Posterior cingulate gyrus (tissue), 11 donors: Measurements from ENCODE around the gene TUNAR.
A peak's percentile ranks its signal among the peaks of the same experiment; 100 is the strongest.

Source experiments
- DNase-seq, 10 donors: peaks; one replicate each; pipeline versions ENCODE4 v3.0.0 to v3.0.0-alpha.2; 2020 to 2021; ENCODE audit warnings: mixed read lengths in 3 of 10
- intact Hi-C: fragments of 100-400 bp; cut with DNase I; formaldehyde crosslinking; loops from one replicate; pipeline ENCODE4 v1.15.1; 2023

Gene TUNAR

DNA sequence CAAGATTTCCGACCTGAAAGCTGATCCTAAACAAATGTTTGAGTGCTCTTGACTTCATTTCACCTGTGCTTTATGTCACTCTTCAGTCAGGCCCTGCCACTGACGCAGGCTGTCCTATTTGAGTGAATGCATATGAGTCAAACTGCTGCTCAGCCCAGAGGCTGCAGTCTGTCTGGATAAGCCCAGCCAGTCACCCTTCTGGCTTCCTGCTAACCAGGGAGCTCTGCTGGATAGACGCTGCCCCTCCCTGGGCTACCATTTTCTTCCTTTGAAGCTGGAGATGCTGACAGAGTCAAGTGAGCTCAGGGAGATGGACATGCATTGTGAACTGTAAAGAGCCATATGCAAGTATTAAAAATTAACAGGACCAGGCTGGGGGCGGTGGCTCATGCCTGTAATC is 5.1 kb upstream of the TUNAR start:
- DNase-seq = no peak
- intact Hi-C loops = no loop called here

- DNase-seq = no peak
- intact Hi-C loops = no loop called here
Measured at GRCh38 chr14:95872777-95873176, 3.9 kb upstream of the TUNAR start.

DNA sequence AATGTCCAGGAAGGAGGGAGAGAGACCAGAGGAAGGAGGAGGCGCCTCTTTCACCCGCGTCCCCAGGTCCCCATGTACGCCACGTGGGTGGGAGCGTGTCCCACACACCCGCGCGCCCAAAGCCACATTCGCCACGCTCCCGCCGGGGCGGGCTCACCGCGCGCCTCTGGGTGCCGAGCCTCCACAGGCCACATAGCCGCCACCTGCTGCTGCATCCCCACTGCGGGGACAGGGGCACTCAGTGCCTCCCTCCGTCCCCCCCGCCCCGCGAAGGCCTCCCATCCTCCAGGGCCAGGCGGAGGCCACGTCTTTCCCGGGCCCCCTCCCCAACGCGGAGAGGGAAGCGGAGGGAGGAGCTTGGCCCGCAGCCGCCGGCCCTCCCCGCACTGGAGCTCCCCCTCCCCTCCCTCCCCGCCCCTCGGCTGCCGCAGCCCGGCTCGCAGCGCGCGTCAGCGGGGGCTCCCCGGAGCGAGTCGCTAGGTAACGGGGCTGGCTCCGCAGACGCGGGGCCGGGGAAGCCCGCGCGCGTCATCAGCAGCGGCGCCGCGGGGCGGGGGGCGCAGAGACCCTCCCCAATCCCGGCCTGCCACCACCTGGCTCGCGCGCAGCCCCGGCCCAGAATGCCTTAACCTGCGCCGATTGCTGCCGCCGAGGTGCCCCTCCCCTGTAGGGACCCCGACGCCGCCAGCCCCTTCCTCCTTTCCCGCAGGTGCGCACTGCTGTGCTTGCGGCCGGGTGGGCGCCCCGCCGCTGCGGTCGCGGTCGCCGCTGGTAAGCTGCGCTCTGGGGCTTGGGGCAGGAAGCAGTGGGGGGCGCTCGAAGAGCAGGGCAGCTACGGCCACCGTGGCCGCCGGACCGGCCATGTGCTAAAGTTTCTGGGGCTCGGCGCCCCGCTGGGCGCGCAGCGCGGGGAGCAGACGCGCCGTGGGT is 536 bp upstream of the TUNAR start:
- peak in 2 of 10 donors; percentile 76 to 89 for DNase-seq
- intact Hi-C loops = no loop called here

GRCh38 chr14:95877633-95878032 is 1.0 kb downstream of the TUNAR start:
- DNase-seq = no peak
- intact Hi-C loops = no loop called here

GRCh38 chr14:95884377-95884776 is 7.7 kb downstream of the TUNAR start:
- intact Hi-C loops = no loop called here
- DNase-seq = no peak

- intact Hi-C loops = no loop called here
- no peak for DNase-seq
Measured at GRCh38 chr14:95885278-95885677, 8.6 kb downstream of the TUNAR start.

- DNase-seq = peak in 3 of 10 donors; percentile 21 to 79 (median 67)
Measured at GRCh38 chr14:95885866-95886265, 9.2 kb downstream of the TUNAR start.

GRCh38 chr14:95886366-95887056 is 9.9 kb downstream of the TUNAR start:
- peak in 3 of 10 donors; percentile 49 to 75 (median 72) for DNase-seq
- intact Hi-C loops = no loop called here

More at GRCh38 chr14:95885866-95886265, 9.2 kb downstream of the TUNAR start:
- intact Hi-C loops = no loop called here

DNA sequence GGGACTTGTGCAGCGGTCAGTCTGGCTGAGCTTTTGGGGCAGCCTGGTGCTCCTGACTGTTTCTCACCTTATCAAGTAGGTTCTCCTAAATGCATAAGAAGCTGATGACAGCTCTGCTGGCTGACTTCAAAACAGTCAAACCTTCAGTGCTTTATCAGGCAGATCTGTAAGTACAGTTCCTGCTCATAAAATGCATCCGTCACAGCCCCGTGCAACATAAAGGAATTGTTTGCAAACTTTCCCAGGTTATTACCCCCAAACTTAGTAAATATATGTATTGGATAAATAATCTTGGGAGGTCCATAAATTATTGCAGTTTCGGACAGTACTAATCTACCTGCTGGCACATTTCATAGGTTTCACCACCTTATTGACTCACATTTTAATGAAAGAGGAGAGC is 10.7 kb downstream of the TUNAR start:
- intact Hi-C loops = no loop called here

DNA sequence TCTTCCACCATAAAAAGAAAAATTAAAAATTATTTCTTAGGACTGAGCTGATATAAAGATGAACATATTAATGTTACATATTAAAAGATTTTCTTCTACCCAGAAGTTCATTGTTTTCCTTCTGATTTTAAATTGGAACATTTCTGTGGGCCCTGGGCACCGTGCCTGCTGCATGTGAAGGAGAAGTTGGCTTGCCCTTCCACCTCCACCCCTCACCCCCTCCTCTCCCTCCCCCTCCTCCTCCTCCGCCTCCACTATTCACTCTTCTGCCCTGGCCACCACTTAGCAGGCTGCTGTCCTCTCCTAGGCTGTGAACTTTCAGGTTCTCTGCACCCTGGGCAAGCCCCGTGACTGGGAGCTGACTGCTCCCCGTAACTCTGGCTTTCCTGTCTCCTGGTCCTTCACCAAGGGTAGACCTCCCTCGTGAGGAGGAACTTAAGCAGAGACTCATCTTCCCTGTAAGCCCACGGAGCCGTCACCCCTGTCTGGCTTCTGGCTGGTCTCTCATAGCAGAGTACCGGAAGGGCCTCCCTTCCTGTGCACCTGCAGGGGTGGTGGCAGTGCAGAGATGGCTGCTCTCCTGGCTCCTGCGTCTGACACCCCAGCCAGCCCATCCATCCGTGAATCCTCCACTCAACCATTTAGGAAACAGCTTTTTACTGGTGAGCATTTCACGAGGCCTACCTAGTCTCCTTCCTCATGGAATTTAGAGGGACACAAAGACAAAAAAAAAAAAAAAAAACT is 12.8 kb downstream of the TUNAR start:
- intact Hi-C loops = no loop called here
- no peak for DNase-seq

More for the DNA sequence above, 10.7 kb downstream of the TUNAR start:
- DNase-seq = no peak

GRCh38 chr14:95891742-95892141 is 15.1 kb downstream of the TUNAR start:
- intact Hi-C loops = no loop called here
- peak in 1 of 10 donors; percentile 64 for DNase-seq

DNA sequence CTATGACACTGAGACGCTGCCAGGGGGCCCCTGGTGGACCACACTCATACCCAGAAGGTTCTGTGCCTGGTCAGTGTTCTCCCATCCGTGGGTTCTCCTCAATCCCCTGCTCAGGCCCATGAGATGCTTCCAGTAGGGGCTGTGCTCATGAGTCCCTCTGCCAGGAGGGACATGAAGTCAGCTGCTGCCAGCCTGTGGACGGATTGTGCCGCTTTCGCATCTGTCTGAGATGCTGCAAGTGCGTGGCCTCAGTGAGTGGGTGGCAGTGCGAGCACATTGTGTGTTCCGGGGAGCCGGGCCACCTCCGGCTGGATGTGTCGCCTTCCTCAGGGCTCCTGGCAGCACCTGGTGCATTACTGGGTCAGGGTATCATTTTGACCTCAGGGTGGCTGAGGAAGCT is 15.5 kb downstream of the TUNAR start:
- intact Hi-C loops = no loop called here
- peak in 6 of 10 donors; percentile 30 to 91 (median 67) for DNase-seq

GRCh38 chr14:95895720-95896119 is 19.1 kb downstream of the TUNAR start:
- intact Hi-C loops = no loop called here
- no peak for DNase-seq

- intact Hi-C loops = no loop called here
- DNase-seq = no peak
Measured at GRCh38 chr14:95896498-95897135, 20.0 kb downstream of the TUNAR start.

DNA sequence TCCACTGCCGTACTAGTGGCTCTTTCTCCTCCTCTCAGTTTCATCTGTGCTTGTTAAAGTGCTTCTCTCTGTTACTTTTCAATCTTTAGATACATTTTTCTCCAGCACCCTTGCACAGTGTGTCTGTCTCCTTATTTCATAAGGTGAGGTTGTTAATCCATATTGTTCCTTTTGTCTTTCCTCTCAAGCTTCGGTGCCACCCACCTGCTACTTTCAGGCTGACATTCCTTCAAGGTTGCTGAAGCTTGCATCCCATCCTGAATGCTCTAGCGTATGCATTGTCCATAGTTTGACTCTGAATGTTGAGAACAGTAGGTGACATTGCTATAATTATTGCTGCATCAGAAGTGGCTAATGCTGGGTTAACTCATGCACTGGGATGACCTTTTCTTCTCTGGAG is 20.6 kb downstream of the TUNAR start:
- intact Hi-C loops = no loop called here
- no peak for DNase-seq

- DNase-seq = no peak
- intact Hi-C loops = no loop called here
Measured at GRCh38 chr14:95901054-95901453, 24.4 kb downstream of the TUNAR start.

DNA sequence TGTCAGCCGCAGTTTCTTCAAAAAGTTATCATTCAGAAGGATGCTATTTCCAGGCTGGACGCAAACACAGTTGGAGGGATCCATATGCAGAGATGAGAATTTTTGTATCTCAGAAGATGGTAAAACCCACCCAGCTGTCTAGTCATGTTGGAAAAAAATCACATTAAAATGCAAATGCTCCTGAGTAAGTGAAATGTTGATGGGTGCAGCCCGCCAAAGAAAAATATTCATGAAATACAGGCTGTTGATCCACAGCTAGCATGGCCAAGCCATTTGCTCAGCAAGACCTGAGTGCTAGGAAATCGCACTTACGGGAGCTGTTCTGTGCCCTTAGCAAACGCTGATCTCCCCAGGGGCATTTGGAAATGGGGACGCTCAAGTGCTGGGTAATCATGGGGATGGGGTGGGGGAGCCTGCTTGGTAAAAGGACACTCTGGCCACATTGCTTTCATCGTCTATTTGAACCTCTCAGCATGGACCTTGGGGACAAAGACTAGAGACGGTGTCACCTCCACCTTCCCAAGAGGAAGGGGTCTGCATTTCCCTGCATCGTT is 25.7 kb downstream of the TUNAR start:
- no peak for DNase-seq

DNA sequence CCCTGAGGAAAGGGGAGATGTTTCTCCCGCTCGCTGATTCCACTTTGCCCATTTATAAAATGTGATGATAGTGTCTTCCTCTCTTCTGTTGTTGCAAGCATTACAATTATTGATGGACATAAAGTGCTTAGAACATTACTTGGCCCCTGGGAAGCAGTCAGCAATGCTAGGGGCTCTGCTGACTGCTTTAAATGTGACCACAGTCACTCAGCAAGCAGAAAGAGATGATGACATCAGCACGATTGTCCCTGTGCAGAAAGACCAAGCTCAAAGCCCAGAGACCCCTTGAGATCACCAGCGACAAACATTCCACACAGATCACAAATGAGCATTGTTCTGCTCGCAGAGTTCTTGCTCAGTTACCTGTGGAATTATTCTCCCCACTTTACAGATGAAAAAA is 26.5 kb downstream of the TUNAR start:
- no peak for DNase-seq
- intact Hi-C loops = no loop called here

More for the DNA sequence above, 25.7 kb downstream of the TUNAR start:
- intact Hi-C loops = no loop called here

DNA sequence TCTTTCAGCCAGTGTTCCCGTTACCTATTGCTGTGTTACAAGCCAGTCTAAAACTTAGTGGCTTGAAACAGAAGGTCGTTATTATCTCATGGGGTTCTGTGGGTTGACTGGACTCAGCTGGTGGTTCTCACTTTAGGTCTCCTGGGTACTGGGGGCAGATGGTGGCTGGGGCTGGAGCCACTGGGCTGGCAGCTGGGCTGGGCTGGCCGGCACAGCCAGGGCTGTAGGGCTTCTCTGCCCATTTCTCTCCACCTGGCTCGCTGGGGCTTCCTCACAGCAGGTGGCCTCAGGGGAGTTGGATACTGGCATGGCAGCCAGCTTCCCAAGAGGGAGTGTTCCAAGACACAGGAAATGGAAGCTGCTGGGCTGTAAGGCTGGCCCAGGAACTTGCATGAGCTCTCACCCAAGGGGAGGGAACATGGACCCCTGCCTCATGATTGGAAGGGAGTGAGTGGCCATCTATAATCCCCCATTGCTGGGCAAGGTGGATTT is 27.0 kb downstream of the TUNAR start:
- intact Hi-C loops = no loop called here
- no peak for DNase-seq

DNA sequence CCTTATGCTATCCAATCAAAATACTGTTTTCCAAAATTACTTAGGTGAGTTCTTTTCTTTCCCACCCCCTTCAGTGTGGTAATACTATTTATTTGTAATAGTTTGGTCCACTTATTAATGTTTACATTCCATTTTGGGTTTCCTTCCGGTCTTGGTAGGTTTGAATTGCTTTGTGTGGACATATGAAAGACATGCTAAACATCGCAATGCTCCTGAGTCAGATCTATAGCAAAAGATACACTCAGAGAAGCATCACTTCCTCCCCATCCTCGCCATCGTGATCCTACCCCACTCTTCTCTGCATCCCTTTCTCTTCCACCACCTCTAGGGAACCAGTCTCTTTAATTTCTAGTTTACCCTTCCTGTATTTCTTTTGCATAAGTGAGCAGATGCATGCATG is 30.0 kb downstream of the TUNAR start:
- intact Hi-C loops = no loop called here
- DNase-seq = no peak
